DND-41 (cell line): ENCODE measurements around the gene MAPRE2.

Source experiments
- ATAC-seq: fragments of 200-7000 bp; cut with Tn5 transposase; 3 replicates; pipeline ENCODE4 v1.9.1; 2021; ENCODE audit warnings: low read depth; ENCODE audit not compliant: insufficient read depth
- DNase-seq: peaks from one replicate; pipeline ENCODE4 v3.0.0-alpha.2; 2020
- H2AFZ ChIP-seq: 2 replicates; pipeline ENCODE4 v1.6.0; 2012; ENCODE audit warnings: low read depth, low read length
- H3K27ac ChIP-seq: 2 replicates; pipeline ENCODE4 v1.5.1; 2012; ENCODE audit warnings: low read length, inconsistent platforms
- H3K27me3 ChIP-seq: fragments of 200-600 bp; sonication (generic); 2 replicates; pipeline ENCODE4 v1.6.0; 2012; ENCODE audit warnings: low read length, mild to moderate bottlenecking, inconsistent platforms; ENCODE audit not compliant: insufficient read depth, poor library complexity
- H3K36me3 ChIP-seq: 2 replicates; pipeline ENCODE4 v1.5.1; 2012; ENCODE audit warnings: low read length, inconsistent platforms; ENCODE audit not compliant: insufficient read depth
- H3K4me1 ChIP-seq: 2 replicates; pipeline ENCODE4 v1.5.1; 2012; ENCODE audit warnings: mild to moderate bottlenecking, low read length; ENCODE audit not compliant: insufficient read depth
- H3K4me2 ChIP-seq: 2 replicates; pipeline ENCODE4 v1.6.0; 2012; ENCODE audit warnings: mild to moderate bottlenecking, moderate library complexity, low read length, inconsistent platforms; ENCODE audit not compliant: insufficient read depth
- H3K4me3 ChIP-seq, 2 experiments: fragments of 200-600 bp in 1 of 2; shearing (Covaris generic) in 1 of 2; 2 replicates each; pipeline ENCODE4 v1.5.1; 2012 to 2016; ENCODE audit warnings: inconsistent platforms in 2 of 2, low read length in 2 of 2, mild to moderate bottlenecking in 2 of 2, low read depth in 1 of 2, moderate library complexity in 1 of 2
- H3K79me2 ChIP-seq: 2 replicates; pipeline ENCODE4 v1.6.0; 2012; ENCODE audit warnings: low read length, inconsistent platforms; ENCODE audit not compliant: insufficient read depth
- H3K9ac ChIP-seq: 2 replicates; pipeline ENCODE4 v1.6.0; 2012; ENCODE audit warnings: low read depth, mild to moderate bottlenecking, inconsistent platforms, low read length, moderate library complexity
- H3K9me3 ChIP-seq: 2 replicates; pipeline ENCODE4 v1.5.1; 2012; ENCODE audit warnings: low read length, moderate library complexity, mild to moderate bottlenecking, inconsistent platforms; ENCODE audit not compliant: insufficient read depth, severe bottlenecking
- H4K20me1 ChIP-seq: 2 replicates; pipeline ENCODE4 v1.6.0; 2012; ENCODE audit warnings: low read length; ENCODE audit not compliant: insufficient read depth
- EZH2 ChIP-seq: IDR thresholded peaks from 3 replicates; pipeline ENCODE4 v1.6.1; 2012; ENCODE audit warnings: borderline replicate concordance, low read depth, mild to moderate bottlenecking, moderate library complexity, low read length, inconsistent platforms; ENCODE audit not compliant: severe bottlenecking
- TF ChIP-seq, protein P1 (sequence below): IDR thresholded peaks from 2 replicates; pipeline ENCODE4 v1.5.1; 2012; ENCODE audit warnings: borderline replicate concordance, low read length, moderate library complexity, mild to moderate bottlenecking; ENCODE audit not compliant: poor library complexity, severe bottlenecking; ENCODE audit errors: extremely low read depth

MAPRE2 gene

DNA sequence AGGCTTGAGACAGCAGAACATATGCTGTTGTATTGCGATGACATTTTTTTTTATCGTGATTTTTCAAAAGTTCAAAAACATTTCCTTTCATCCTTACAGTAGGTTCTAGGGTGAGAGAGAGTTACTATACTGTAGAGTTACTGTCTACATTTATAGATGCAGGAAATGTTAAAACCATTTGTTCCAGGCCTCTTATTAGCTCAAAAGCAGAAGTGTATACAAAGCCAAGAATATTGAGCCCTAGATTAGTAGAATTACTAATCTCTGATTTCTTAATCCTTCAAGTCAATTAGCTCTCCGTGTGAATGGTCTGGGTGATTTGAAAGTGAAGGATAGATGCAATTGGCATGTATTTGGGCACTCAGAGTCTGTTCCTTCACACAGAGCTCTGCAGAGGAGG lies 73.1 kb downstream of the MAPRE2 start:
- TF ChIP-seq, protein P1, sequence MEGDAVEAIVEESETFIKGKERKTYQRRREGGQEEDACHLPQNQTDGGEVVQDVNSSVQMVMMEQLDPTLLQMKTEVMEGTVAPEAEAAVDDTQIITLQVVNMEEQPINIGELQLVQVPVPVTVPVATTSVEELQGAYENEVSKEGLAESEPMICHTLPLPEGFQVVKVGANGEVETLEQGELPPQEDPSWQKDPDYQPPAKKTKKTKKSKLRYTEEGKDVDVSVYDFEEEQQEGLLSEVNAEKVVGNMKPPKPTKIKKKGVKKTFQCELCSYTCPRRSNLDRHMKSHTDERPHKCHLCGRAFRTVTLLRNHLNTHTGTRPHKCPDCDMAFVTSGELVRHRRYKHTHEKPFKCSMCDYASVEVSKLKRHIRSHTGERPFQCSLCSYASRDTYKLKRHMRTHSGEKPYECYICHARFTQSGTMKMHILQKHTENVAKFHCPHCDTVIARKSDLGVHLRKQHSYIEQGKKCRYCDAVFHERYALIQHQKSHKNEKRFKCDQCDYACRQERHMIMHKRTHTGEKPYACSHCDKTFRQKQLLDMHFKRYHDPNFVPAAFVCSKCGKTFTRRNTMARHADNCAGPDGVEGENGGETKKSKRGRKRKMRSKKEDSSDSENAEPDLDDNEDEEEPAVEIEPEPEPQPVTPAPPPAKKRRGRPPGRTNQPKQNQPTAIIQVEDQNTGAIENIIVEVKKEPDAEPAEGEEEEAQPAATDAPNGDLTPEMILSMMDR, result no peak
- no peak for TF ChIP-seq EZH2
- no peak overlapping the region for H2AFZ ChIP-seq
- H3K4me1 ChIP-seq, result 0 out of 2 replicates have a peak, but pooled peaks cover 3% of the 10 kb centered on the region
- H3K4me3 ChIP-seq, result no peak overlapping the region
- H3K27ac ChIP-seq, result no peak overlapping the region
- H4K20me1 ChIP-seq, result peaks cover 6% of the 10 kb centered on the region; the same call in 1 of the 2 replicates
- H3K9ac ChIP-seq, result no peak overlapping the region
- no peak overlapping the region for H3K4me2 ChIP-seq
- no peak for DNase-seq
- no peaks in the 10 kb centered on the region for H3K9me3 ChIP-seq
- H3K36me3 ChIP-seq, result no peaks in the 10 kb centered on the region
- peaks cover 19% of the 10 kb centered on the region for H3K79me2 ChIP-seq
- no peak for ATAC-seq
- H3K27me3 ChIP-seq, result no peaks in the 10 kb centered on the region

DNA sequence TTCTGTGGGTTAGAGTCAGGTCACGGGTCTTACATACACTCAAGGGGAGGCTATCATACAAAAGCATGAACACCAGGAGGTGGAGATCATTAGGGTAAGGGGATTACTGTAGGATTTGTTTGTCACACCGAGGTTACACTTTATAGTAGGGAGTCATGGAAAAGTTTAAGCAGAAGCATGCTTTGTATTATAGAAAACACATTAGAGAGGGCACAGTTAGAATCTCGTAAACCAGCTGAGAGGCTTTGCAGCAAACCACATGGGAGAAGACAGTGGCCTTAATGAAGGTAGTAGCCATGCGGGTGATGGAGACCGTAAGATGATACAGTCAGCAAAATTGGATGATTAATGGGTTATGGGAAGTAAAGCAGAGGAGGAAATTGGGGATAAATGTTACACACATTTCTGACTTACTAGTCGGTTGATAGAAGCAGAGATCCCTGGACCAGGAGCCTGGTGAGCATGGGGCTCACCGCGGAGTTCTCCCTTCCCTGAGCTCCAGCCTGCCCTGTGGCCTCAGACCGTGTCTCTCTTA lies 75.6 kb downstream of the MAPRE2 start:
- no peak overlapping the region for H3K4me3 ChIP-seq
- H3K4me2 ChIP-seq, result no peak overlapping the region
- no peaks in the 10 kb centered on the region for H3K36me3 ChIP-seq
- no peaks in the 10 kb centered on the region for H3K9me3 ChIP-seq
- DNase-seq, result no peak
- peaks cover 6% of the 10 kb centered on the region; the same call in 1 of the 2 replicates for H4K20me1 ChIP-seq
- 0 out of 2 replicates have a peak, but pooled peaks cover 3% of the 10 kb centered on the region for H3K4me1 ChIP-seq
- no peak overlapping the region for H3K9ac ChIP-seq
- TF ChIP-seq, protein P1, result no peak
- no peak for TF ChIP-seq EZH2
- no peak for ATAC-seq
- H3K27me3 ChIP-seq, result no peaks in the 10 kb centered on the region
- H3K27ac ChIP-seq, result no peak overlapping the region
- no peak overlapping the region for H2AFZ ChIP-seq
- H3K79me2 ChIP-seq, result peaks cover 13% of the 10 kb centered on the region

DNA sequence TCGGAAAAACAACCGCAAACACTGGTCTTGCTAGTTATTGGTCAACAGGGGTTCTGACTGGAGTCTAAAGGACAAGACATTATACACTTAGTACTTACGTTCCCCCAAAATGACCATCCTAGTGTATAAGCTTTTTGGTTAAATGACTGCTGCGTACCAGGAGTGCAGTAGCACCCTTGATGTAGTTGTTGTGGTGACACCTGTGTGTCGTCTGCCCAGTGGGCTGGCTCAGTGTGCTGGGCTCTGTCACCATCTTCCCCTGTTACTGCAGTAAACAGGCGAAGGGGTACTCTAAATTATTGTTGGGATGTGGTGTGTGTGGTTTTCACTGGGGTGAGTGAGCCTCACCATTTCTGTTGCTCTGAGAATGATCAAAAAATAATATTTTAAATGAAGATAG lies 76.2 kb downstream of the MAPRE2 start:
- TF ChIP-seq EZH2, result no peak
- TF ChIP-seq, protein P1, result no peak
- ATAC-seq (peak; percentile 68), DNase-seq (peak; percentile 9)
- Histone ChIP-seq H3K9ac (no peak overlapping the region), H3K79me2 (peaks cover 14% of the 10 kb centered on the region), H3K36me3 (no peaks in the 10 kb centered on the region), H3K27me3 (no peaks in the 10 kb centered on the region), H3K4me3 (no peak overlapping the region), H3K4me2 (no peak overlapping the region), H3K9me3 (no peaks in the 10 kb centered on the region), H4K20me1 (peaks cover 6% of the 10 kb centered on the region; the same call in 1 of the 2 replicates), H3K4me1 (0 out of 2 replicates have a peak, but pooled peaks cover 3% of the 10 kb centered on the region), H2AFZ (no peak overlapping the region), H3K27ac (no peak overlapping the region)
